CD14-positive monocyte (primary cell): ENCODE measurements around the gene GLI3. TPM values are rescaled to one million over a fixed set of nuclear protein-coding genes. Genes with fewer than 3 reads are reported as not detected.

Source experiments
- DNase-seq, 3 donors: peaks; one replicate each; pipeline ENCODE4 v3.0.0-alpha.2; 2011 to 2022
- H2AFZ ChIP-seq: 2 replicates; pipeline ENCODE4 v1.6.0; 2012; ENCODE audit warnings: mild to moderate bottlenecking, low read depth, low read length, inconsistent platforms; ENCODE audit not compliant: insufficient read depth, poor library complexity, severe bottlenecking
- H3K27ac ChIP-seq, 2 donors: 1 replicate in 1 of 2; 2 replicates in 1 of 2; pipeline ENCODE4 v1.5.1; 2012 to 2013; ENCODE audit warnings: low read length in 2 of 2, control low read depth in 1 of 2, inconsistent platforms in 1 of 2, low read depth in 1 of 2, mild to moderate bottlenecking in 1 of 2
- H3K27me3 ChIP-seq, 2 donors: one replicate each; pipeline versions ENCODE4 v1.6.0 to v1.6.1; 2011 to 2013; ENCODE audit warnings: low read length in 2 of 2; ENCODE audit not compliant: control insufficient read depth in 2 of 2, insufficient read depth in 2 of 2
- H3K36me3 ChIP-seq, 2 donors: replicated peaks in 1 of 2; 1 replicate in 1 of 2; 2 replicates in 1 of 2; pipeline versions ENCODE4 v1.5.1 to v1.6.1; 2012 to 2013; ENCODE audit warnings: low read length in 2 of 2, control low read depth in 1 of 2, inconsistent platforms in 1 of 2, mild to moderate bottlenecking in 1 of 2; ENCODE audit not compliant: insufficient read depth in 2 of 2, control insufficient read depth in 1 of 2
- H3K4me1 ChIP-seq, 2 donors: 1 replicate in 1 of 2; 2 replicates in 1 of 2; pipeline versions ENCODE4 v1.5.1 to v1.6.1; 2012 to 2013; ENCODE audit warnings: low read length in 2 of 2, control low read depth in 1 of 2, inconsistent platforms in 1 of 2, mild to moderate bottlenecking in 1 of 2, moderate library complexity in 1 of 2; ENCODE audit not compliant: insufficient read depth in 2 of 2, control insufficient read depth in 1 of 2
- H3K4me2 ChIP-seq: replicated peaks from 2 replicates; pipeline ENCODE3; 2012; ENCODE audit warnings: low read length, moderate library complexity, mild to moderate bottlenecking; ENCODE audit not compliant: poor library complexity, severe bottlenecking; ENCODE audit errors: extremely low read depth
- H3K4me3 ChIP-seq, 3 experiments: fragments of 200-600 bp in 1 of 3; sonication (generic) in 1 of 3; replicated peaks in 1 of 3; 1 replicate in 2 of 3; 2 replicates in 1 of 3; pipeline ENCODE4 v1.5.1; 2011 to 2013; ENCODE audit warnings: low read length in 3 of 3, mild to moderate bottlenecking in 3 of 3, control low read depth in 2 of 3, low read depth in 2 of 3, inconsistent platforms in 1 of 3, moderate library complexity in 1 of 3
- H3K79me2 ChIP-seq: 2 replicates; pipeline ENCODE4 v1.6.0; 2012; ENCODE audit warnings: mild to moderate bottlenecking, control low read depth, inconsistent platforms, low read length, moderate library complexity; ENCODE audit not compliant: insufficient read depth
- H3K9ac ChIP-seq: 2 replicates; pipeline ENCODE4 v1.6.0; 2017; ENCODE audit warnings: low read length, mild to moderate bottlenecking; ENCODE audit not compliant: insufficient read depth, poor library complexity, severe bottlenecking
- H3K9me3 ChIP-seq, 2 donors: replicated peaks in 1 of 2; 1 replicate in 1 of 2; 2 replicates in 1 of 2; pipeline versions ENCODE4 v1.5.1 to v1.6.1; 2012 to 2013; ENCODE audit warnings: low read length in 2 of 2, control low read depth in 1 of 2; ENCODE audit not compliant: control insufficient read depth in 1 of 2, insufficient read depth in 1 of 2
- H4K20me1 ChIP-seq: 2 replicates; pipeline ENCODE4 v1.6.0; 2012; ENCODE audit warnings: mild to moderate bottlenecking, low read length, control low read depth, moderate library complexity; ENCODE audit not compliant: insufficient read depth
- H3K27ac Mint-ChIP-seq, 7 donors: one replicate each; pipeline ENCODE4 v1.8.0; 2020; ENCODE audit warnings: mild to moderate bottlenecking in 7 of 7, mixed read lengths in 7 of 7, moderate library complexity in 6 of 7, inconsistent platforms in 2 of 7
- H3K27me3 Mint-ChIP-seq, 3 donors: one replicate each; pipeline ENCODE4 v1.8.0; 2021 to 2022; ENCODE audit warnings: low read depth in 3 of 3, mild to moderate bottlenecking in 3 of 3, mixed read lengths in 3 of 3, moderate library complexity in 3 of 3, inconsistent platforms in 1 of 3
- H3K36me3 Mint-ChIP-seq, 2 donors: one replicate each; pipeline ENCODE4 v1.8.0; 2020; ENCODE audit warnings: mixed read lengths in 2 of 2, inconsistent platforms in 1 of 2, mild to moderate bottlenecking in 1 of 2
- H3K4me1 Mint-ChIP-seq: one replicate; pipeline ENCODE4 v1.8.0; 2020; ENCODE audit warnings: mild to moderate bottlenecking, mixed read lengths
- H3K4me3 Mint-ChIP-seq, 2 donors: one replicate each; pipeline ENCODE4 v1.8.0; 2020; ENCODE audit warnings: mild to moderate bottlenecking in 2 of 2, mixed read lengths in 2 of 2, moderate library complexity in 1 of 2
- H3K9me3 Mint-ChIP-seq, 7 donors: one replicate each; pipeline ENCODE4 v1.8.0; 2020 to 2022; ENCODE audit warnings: mixed read lengths in 7 of 7, mild to moderate bottlenecking in 6 of 7, moderate library complexity in 6 of 7, inconsistent platforms in 2 of 7
- CTCF ChIP-seq: fragments of 200-600 bp; IDR thresholded peaks from one replicate; pipeline ENCODE4 v1.8.0; 2022; ENCODE audit warnings: antibody characterized with exemption, mild to moderate bottlenecking
- WGBS: methylation state at CpG from one replicate; pipeline ENCODE4 v1.1.5; 2013; ENCODE audit warnings: missing lambda C conversion rate; ENCODE audit not compliant: insufficient coverage; 5-methylcytosine and 5-hydroxymethylcytosine counted together
- intact Hi-C, 2 donors: fragments of 100-400 bp; cut with micrococcal nuclease; formaldehyde crosslinking; loops; one replicate each; pipeline versions ENCODE4 v1.15.0 to v1.15.1; 2023
- polyA plus RNA-seq, 3 donors: library from polyadenylated mRNA; depleted of rRNA in 1 of 3; unstranded in 2 of 3; stranded (reverse) in 1 of 3; fragments of 300-500 nt in 2 of 3; fragments of >200 nt in 1 of 3; fragmentation: Illumina TruSeq in 2 of 3; gene quantifications; 1 replicate in 2 of 3; 2 replicates in 1 of 3; pipeline ENCODE4 v1.2.3, GENCODE V29; 2012 to 2021

The GLI3 gene
- polyA plus RNA-seq, 3 donors: not detected

- Histone ChIP-seq H4K20me1 (no peaks in the 10 kb centered on the region), H3K27ac (no peak overlapping the region)
Observed at GRCh38 chr7:42083284-42083683, 153.7 kb downstream of the GLI3 start.

GRCh38 chr7:42082144-42082543 is 154.9 kb downstream of the GLI3 start:
- Mint-ChIP-seq H3K4me3 (no peak overlapping the region), H3K9me3 (peaks cover 0 to 2% (median 0%) of the 10 kb centered on the region in 7 donors), H3K4me1 (peaks cover 6% of the 10 kb centered on the region), H3K36me3 (no peaks in the 10 kb centered on the region), H3K27me3 (peaks cover 0 to 4% (median 0%) of the 10 kb centered on the region in 3 donors), H3K27ac (no peak overlapping the region)
- no peak for DNase-seq
- 89% methylated on average over 7 of the region's 8 CpGs for WGBS
- H3K9ac ChIP-seq: no peak overlapping the region
- no peak overlapping the region for H2AFZ ChIP-seq
- H3K4me3 ChIP-seq: no peak overlapping the region
- no peak overlapping the region for H3K4me2 ChIP-seq
- H4K20me1 ChIP-seq: no peaks in the 10 kb centered on the region
- H3K27ac ChIP-seq: no peak overlapping the region
- no peak for TF ChIP-seq CTCF
- H3K79me2 ChIP-seq: no peaks in the 10 kb centered on the region
- intact Hi-C loops: no loop called here
- no peaks in the 10 kb centered on the region for H3K27me3 ChIP-seq
- no peaks in the 10 kb centered on the region for H3K36me3 ChIP-seq
- H3K4me1 ChIP-seq: peaks cover 0 to 6% of the 10 kb centered on the region in 2 donors
- H3K9me3 ChIP-seq: no peaks in the 10 kb centered on the region

More at GRCh38 chr7:42083284-42083683, 153.7 kb downstream of the GLI3 start:
- no CpG with 5 or more reads among the region's 1 CpG for WGBS
- H3K9me3 ChIP-seq: no peaks in the 10 kb centered on the region
- H3K27me3 ChIP-seq: no peaks in the 10 kb centered on the region
- H3K27me3 Mint-ChIP-seq: peaks cover 0 to 4% (median 0%) of the 10 kb centered on the region in 3 donors
- no peaks in the 10 kb centered on the region for H3K36me3 Mint-ChIP-seq
- no peak for TF ChIP-seq CTCF
- H3K4me2 ChIP-seq: no peak overlapping the region
- H3K79me2 ChIP-seq: no peaks in the 10 kb centered on the region
- intact Hi-C loops: no loop called here
- no peak overlapping the region for H3K4me3 ChIP-seq
- H3K4me1 Mint-ChIP-seq: peaks cover 6% of the 10 kb centered on the region
- no peak overlapping the region for H3K4me3 Mint-ChIP-seq
- H3K4me1 ChIP-seq: peaks cover 0 to 6% of the 10 kb centered on the region in 2 donors
- DNase-seq: no peak
- no peak overlapping the region for H2AFZ ChIP-seq
- H3K36me3 ChIP-seq: no peaks in the 10 kb centered on the region
- H3K27ac Mint-ChIP-seq: no peak overlapping the region
- no peak overlapping the region for H3K9ac ChIP-seq
- H3K9me3 Mint-ChIP-seq: peaks cover 0 to 2% (median 0%) of the 10 kb centered on the region in 7 donors
